ENCODE measurements around the gene SGCA.

- peak; percentile 58 to 70 (median 64) for TF ChIP-seq CTCF (IDR thresholded peaks at IDR 0.05)
- peak; percentile 69 to 74 for TF ChIP-seq POLR2AphosphoS5 (IDR thresholded peaks at IDR 0.05)
- no peak for TF ChIP-seq POLR2A (IDR thresholded peaks at IDR 0.05; ENCODE audit: low read depth)
- TF ChIP-seq EP300 (IDR thresholded peaks at IDR 0.05) = peak; percentile 25
Observed at GRCh38 chr17:50177983-50178834, 12.4 kb downstream of the SGCA start.

Data from esophagus muscularis mucosa (tissue), 4 donors.